ENCODE results near the gene TCP11.

The TCP11 gene

GRCh38 chr6:35141007-35141655 is at the start of gene TCP11:
Gene TCP11, minus strand, starts transcription at chr6:35141339. Its CDS starts 469 bp downstream, at chr6:35140870.
- peak in 2 of 42 donors; percentile 35 to 45 for DNase-seq
- intact Hi-C loops (cut with DNase I) = loop anchor here (10.0 kb wide), 1 partner anchor 64 kb away; no protein-coding TSS in a partner anchor

- no peak for DNase-seq
- intact Hi-C loops (cut with DNase I) = no loop called here
These were observed 49.2 kb upstream of the TCP11 start for GRCh38 chr6:35190306-35190705.

- DNase-seq = no peak
- intact Hi-C loops (cut with DNase I) = no loop called here
These were observed 47.7 kb upstream of the TCP11 start for GRCh38 chr6:35188886-35189285.

- no peak for DNase-seq
- intact Hi-C loops (cut with DNase I) = no loop called here
These were observed 45.4 kb upstream of the TCP11 start for GRCh38 chr6:35186571-35186970.

GRCh38 chr6:35185971-35186370 is 44.8 kb upstream of the TCP11 start:
- intact Hi-C loops (cut with DNase I) = no loop called here
- DNase-seq = no peak

GRCh38 chr6:35185302-35185681 is 44.2 kb upstream of the TCP11 start:
- no peak for DNase-seq
- intact Hi-C loops (cut with DNase I) = no loop called here

- no peak for DNase-seq
- intact Hi-C loops (cut with DNase I) = no loop called here
These were observed 43.6 kb upstream of the TCP11 start for GRCh38 chr6:35184580-35185301.

- intact Hi-C loops (cut with DNase I) = no loop called here
- no peak for DNase-seq
These were observed 42.8 kb upstream of the TCP11 start for GRCh38 chr6:35183935-35184334.

GRCh38 chr6:35183281-35183680 is 42.1 kb upstream of the TCP11 start:
- DNase-seq = no peak
- intact Hi-C loops (cut with DNase I) = no loop called here

GRCh38 chr6:35181933-35182612 is 40.9 kb upstream of the TCP11 start:
- DNase-seq = peak in 4 of 42 donors; percentile 26 to 56 (median 39)
- intact Hi-C loops (cut with DNase I) = no loop called here

GRCh38 chr6:35181308-35181932 is 40.3 kb upstream of the TCP11 start:
- intact Hi-C loops (cut with DNase I) = no loop called here
- no peak for DNase-seq

- DNase-seq = no peak
- intact Hi-C loops (cut with DNase I) = no loop called here
These were observed 38.9 kb upstream of the TCP11 start for GRCh38 chr6:35179901-35180535.

- DNase-seq = no peak
- intact Hi-C loops (cut with DNase I) = no loop called here
These were observed 38.0 kb upstream of the TCP11 start for GRCh38 chr6:35178932-35179832.

GRCh38 chr6:35178012-35178411 is 36.9 kb upstream of the TCP11 start:
- no peak for DNase-seq
- intact Hi-C loops (cut with DNase I) = no loop called here

- intact Hi-C loops (cut with DNase I) = no loop called here
- DNase-seq = no peak
These were observed 36.5 kb upstream of the TCP11 start for GRCh38 chr6:35177596-35177995.

- DNase-seq = no peak
- intact Hi-C loops (cut with DNase I) = no loop called here
These were observed 36.0 kb upstream of the TCP11 start for GRCh38 chr6:35177157-35177556.

- DNase-seq = no peak
These were observed 35.3 kb upstream of the TCP11 start for GRCh38 chr6:35176301-35177024.

GRCh38 chr6:35174501-35174900 is 33.4 kb upstream of the TCP11 start:
- intact Hi-C loops (cut with DNase I) = no loop called here
- no peak for DNase-seq

More at GRCh38 chr6:35176301-35177024, 35.3 kb upstream of the TCP11 start:
- intact Hi-C loops (cut with DNase I) = no loop called here
